Right lobe of liver (tissue), 6 donors: Measurements from ENCODE around the gene IPO11. TPM values are rescaled to one million over a fixed set of nuclear protein-coding genes. Genes with fewer than 3 reads are reported as not detected.

Source experiments
- ATAC-seq, 4 donors: fragments of 200-7000 bp; cut with Tn5 transposase; one replicate each; pipeline ENCODE4 v1.9.1; 2020; ENCODE audit warnings: mild to moderate bottlenecking in 4 of 4, moderate library complexity in 4 of 4
- DNase-seq, 3 donors: peaks; one replicate each; pipeline ENCODE4 v3.0.0-alpha.2; 2020
- H3K27ac ChIP-seq, 3 donors: fragments of 200-600 bp; one replicate each; pipeline ENCODE4 v1.8.0; 2022
- H3K27me3 ChIP-seq, 2 donors: fragments of 200-600 bp; one replicate each; pipeline ENCODE4 v1.8.0; 2022
- H3K36me3 ChIP-seq, 4 donors: fragments of 200-600 bp; sonication (generic) in 1 of 4; one replicate each; pipeline versions ENCODE4 v1.5.1 to v1.8.0; 2017 to 2022; ENCODE audit warnings: control low read depth in 1 of 4
- H3K4me1 ChIP-seq, 4 donors: fragments of 200-600 bp; sonication (generic) in 1 of 4; one replicate each; pipeline versions ENCODE4 v1.5.1 to v1.8.0; 2017 to 2022; ENCODE audit warnings: control low read depth in 1 of 4
- H3K4me3 ChIP-seq, 3 donors: fragments of 200-600 bp; one replicate each; pipeline ENCODE4 v1.8.0; 2022
- H3K9me3 ChIP-seq, 4 donors: fragments of 200-600 bp; sonication (generic) in 1 of 4; one replicate each; pipeline versions ENCODE4 v1.5.1 to v1.8.0; 2017 to 2022; ENCODE audit warnings: control low read depth in 1 of 4
- CTCF ChIP-seq, 4 donors: fragments of 200-600 bp in 3 of 4; fragments of 450-650 bp in 1 of 4; IDR thresholded peaks; one replicate each; pipeline versions ENCODE4 v1.5.1 to v1.8.0; 2016 to 2022; ENCODE audit warnings: antibody characterized with exemption in 4 of 4, mild to moderate bottlenecking in 2 of 4
- POLR2A ChIP-seq: fragments of 450-650 bp; IDR thresholded peaks from one replicate; pipeline ENCODE4 v1.6.1; 2017; ENCODE audit warnings: antibody characterized with exemption, mild to moderate bottlenecking
- WGBS: methylation state at CpG from one replicate; pipeline ENCODE4 v1.1.6; 2018; ENCODE audit warnings: low coverage, low lambda C conversion rate; ENCODE audit not compliant: insufficient coverage; ENCODE audit errors: missing lambda C conversion rate; 5-methylcytosine and 5-hydroxymethylcytosine counted together
- intact Hi-C, 2 donors: fragments of 100-400 bp; cut with DNase I; formaldehyde crosslinking; loops; one replicate each; pipeline versions ENCODE4 v1.11.2 to v1.14.1; 2022
- total RNA-seq, 6 experiments: library from RNA; depleted of rRNA in 2 of 6; stranded (reverse); fragments of >200 nt in 2 of 6; fragmentation: NEBNext Ultra II Directional in 3 of 6; extraction: Animal tissue kit (Norgen Biotek cat#: 25700) in 3 of 6; gene quantifications; one replicate each; pipeline versions ENCODE4 v1.1.0 to v1.2.4, GENCODE V29; 2016 to 2023
- donor health status: DM: no; HTN: yes; CAD: no.
- donor health status: DM: no; HTN: no; CAD: no.
- donor health status: DM: no; HTN: no; CAD: no.
- donor health status: DM: no; HTN: yes; CAD: no.
- donor health status: DM: no; HTN: yes; CAD: no.

IPO11 gene
- total RNA-seq, 6 experiments from 2014 or later: 8.3 to 15.7 (median 13.6) TPM

- intact Hi-C loops: no loop called here
- no peak for ATAC-seq
- no peak overlapping the region for H3K4me3 ChIP-seq
- no peak for DNase-seq
- H3K4me1 ChIP-seq: peaks cover 0 to 4% (median 0%) of the 10 kb centered on the region in 4 donors
- H3K27ac ChIP-seq: no peak overlapping the region
- WGBS: 100% methylated on average over 1 of the region's 1 CpG
- no peaks in the 10 kb centered on the region for H3K36me3 ChIP-seq
- TF ChIP-seq POLR2A (no peak), CTCF (IDR thresholded peaks at IDR 0.05) (no peak)
- H3K27me3 ChIP-seq: no peaks in the 10 kb centered on the region
- no peaks in the 10 kb centered on the region for H3K9me3 ChIP-seq
Measured at GRCh38 chr5:62596691-62597090, 184.1 kb downstream of the IPO11 start.

- no peaks in the 10 kb centered on the region for H3K36me3 ChIP-seq
- no peaks in the 10 kb centered on the region for H3K9me3 ChIP-seq
- TF ChIP-seq CTCF (IDR thresholded peaks at IDR 0.05) (no peak), POLR2A (no peak)
- ATAC-seq (no peak), DNase-seq (no peak)
- WGBS: 95% methylated on average over 2 of the region's 2 CpGs
- intact Hi-C loops: no loop called here
- H3K4me1 ChIP-seq: peaks cover 0 to 4% (median 0%) of the 10 kb centered on the region in 4 donors
- H3K27ac ChIP-seq: no peak overlapping the region
- H3K4me3 ChIP-seq: no peak overlapping the region
- no peaks in the 10 kb centered on the region for H3K27me3 ChIP-seq
Measured at GRCh38 chr5:62597314-62597713, 184.8 kb downstream of the IPO11 start.

GRCh38 chr5:62600560-62601252, 188.1 kb downstream of the IPO11 start:
- H3K4me1 ChIP-seq: no peaks in the 10 kb centered on the region
- ATAC-seq: no peak
- H3K4me3 ChIP-seq: no peak overlapping the region
- TF ChIP-seq CTCF (IDR thresholded peaks at IDR 0.05): no peak
- TF ChIP-seq POLR2A: no peak
- H3K36me3 ChIP-seq: no peaks in the 10 kb centered on the region
- intact Hi-C loops: no loop called here
- DNase-seq: no peak
- 63% methylated on average over 3 of the region's 3 CpGs for WGBS
- H3K27ac ChIP-seq: no peak overlapping the region
- H3K27me3 ChIP-seq: no peaks in the 10 kb centered on the region
- no peaks in the 10 kb centered on the region for H3K9me3 ChIP-seq

GRCh38 chr5:62603934-62604333, 191.4 kb downstream of the IPO11 start:
- Histone ChIP-seq H3K36me3 (no peaks in the 10 kb centered on the region), H3K9me3 (no peaks in the 10 kb centered on the region), H3K4me3 (no peak overlapping the region), H3K4me1 (no peaks in the 10 kb centered on the region), H3K27ac (no peak overlapping the region), H3K27me3 (no peaks in the 10 kb centered on the region)
- ATAC-seq (no peak), DNase-seq (no peak)
- TF ChIP-seq CTCF (IDR thresholded peaks at IDR 0.05) (no peak), POLR2A (no peak)
- WGBS: 98% methylated on average over 5 of the region's 5 CpGs
- intact Hi-C loops: no loop called here
